NCI-H1436 treated with DMSO at 0.1 percent for 48 hours (cell line): ENCODE measurements around the gene LDLRAD2.

ENCODE experiments used
- DNase-seq: peaks from one replicate; lab custom pipeline; 2025; lab: John Stamatoyannopoulos, UW

LDLRAD2 gene

GRCh38 chr1:21860971-21861370, 48.9 kb downstream of the LDLRAD2 start:
- no peak for DNase-seq

- no peak for DNase-seq
Observed at GRCh38 chr1:21861602-21862429, 49.8 kb downstream of the LDLRAD2 start.

GRCh38 chr1:21863981-21864380, 51.9 kb downstream of the LDLRAD2 start:
- no peak for DNase-seq

DNA sequence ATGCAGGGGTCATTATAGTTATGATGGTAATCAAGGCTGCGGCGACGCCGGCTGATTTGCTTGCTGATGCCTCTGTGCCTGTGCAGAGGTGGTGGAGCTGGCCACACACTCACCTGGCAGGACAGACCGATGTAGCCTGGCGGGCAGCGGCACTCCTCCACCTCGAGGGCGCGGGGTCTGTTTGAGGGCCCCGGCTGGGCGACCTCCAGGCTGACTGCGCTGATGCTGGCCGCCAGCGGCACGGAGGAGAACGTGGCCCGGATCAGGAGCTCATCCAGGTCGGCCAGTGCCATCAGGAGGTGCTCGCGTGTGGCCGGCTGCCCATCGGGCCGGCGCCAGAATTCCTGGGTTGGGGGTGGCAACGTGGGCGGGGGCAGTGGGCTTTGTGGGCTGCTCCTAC, 52.7 kb downstream of the LDLRAD2 start:
- no peak for DNase-seq

DNA sequence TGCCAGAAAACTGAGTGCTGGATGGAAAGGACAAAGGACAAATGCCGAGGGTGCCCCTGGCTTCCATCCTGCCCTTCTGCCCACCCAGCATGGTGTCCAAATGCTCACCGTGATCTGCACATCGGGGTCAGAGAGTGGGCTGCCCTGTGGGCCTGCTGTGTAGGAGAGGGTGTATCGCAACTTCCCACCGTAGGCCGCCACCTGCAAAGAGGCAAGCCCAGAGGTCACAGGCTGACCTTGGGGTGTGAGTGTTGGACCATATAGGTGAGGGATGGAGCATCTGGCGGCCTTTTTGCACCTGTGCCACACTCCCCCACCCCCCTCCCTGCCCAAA, 53.5 kb downstream of the LDLRAD2 start:
- DNase-seq, result no peak

- no peak for DNase-seq
Observed at GRCh38 chr1:21865943-21866706, 54.1 kb downstream of the LDLRAD2 start.

- DNase-seq, result no peak
Observed at GRCh38 chr1:21866707-21867043, 54.6 kb downstream of the LDLRAD2 start.

- DNase-seq, result no peak
Observed at GRCh38 chr1:21867451-21867996, 55.5 kb downstream of the LDLRAD2 start.

GRCh38 chr1:21868482-21868881, 56.4 kb downstream of the LDLRAD2 start:
- DNase-seq, result no peak

GRCh38 chr1:21868941-21869454, 56.9 kb downstream of the LDLRAD2 start:
- no peak for DNase-seq

GRCh38 chr1:21869620-21870121, 57.6 kb downstream of the LDLRAD2 start:
- DNase-seq, result no peak

- no peak for DNase-seq
Observed at GRCh38 chr1:21870611-21871010, 58.5 kb downstream of the LDLRAD2 start.

GRCh38 chr1:21871943-21872342, 59.9 kb downstream of the LDLRAD2 start:
- DNase-seq, result no peak

- DNase-seq, result no peak
Observed at GRCh38 chr1:21872445-21873079, 60.5 kb downstream of the LDLRAD2 start.

GRCh38 chr1:21873174-21873573, 61.1 kb downstream of the LDLRAD2 start:
- DNase-seq, result no peak

DNA sequence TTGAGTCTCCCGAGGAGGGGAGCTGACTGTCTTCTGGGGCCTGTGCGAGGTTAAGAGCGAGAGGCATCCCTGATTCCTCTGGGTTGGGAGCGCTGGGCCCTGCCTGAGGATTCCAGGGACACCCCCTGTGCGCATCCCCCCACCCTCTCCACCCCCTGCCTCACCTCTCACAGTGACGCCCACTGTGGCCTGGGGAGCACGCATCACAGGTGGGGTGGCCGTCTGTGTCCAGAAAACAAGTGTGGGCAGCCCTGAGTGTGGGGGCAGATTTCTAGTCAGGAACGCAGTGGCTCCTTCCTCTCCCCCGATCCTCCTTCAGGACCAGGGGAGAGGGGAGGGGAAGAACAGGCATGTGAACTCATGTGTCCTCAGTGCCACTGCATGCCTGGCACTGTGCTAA, 61.7 kb downstream of the LDLRAD2 start:
- DNase-seq, result no peak

DNA sequence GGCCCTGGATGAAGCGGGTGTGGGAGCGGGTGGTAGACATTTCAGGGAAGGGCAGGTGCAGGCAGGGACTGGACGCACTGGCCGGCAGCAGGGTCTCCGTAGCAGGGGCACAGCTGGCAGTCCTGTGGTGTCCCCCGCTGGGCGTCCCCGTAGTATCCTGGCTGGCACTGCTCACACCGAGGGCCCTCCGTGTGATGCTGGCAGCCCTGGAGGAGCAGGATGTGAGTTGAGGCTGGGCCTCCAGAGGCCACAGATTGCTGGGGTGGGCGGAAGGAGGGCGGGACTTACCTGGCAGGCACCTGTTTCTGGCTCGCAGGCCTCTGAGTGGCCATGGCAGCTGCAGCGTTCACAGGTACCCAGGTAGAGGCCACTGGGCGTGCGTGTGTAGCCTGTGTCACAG, 62.3 kb downstream of the LDLRAD2 start:
- no peak for DNase-seq
